Activated T-helper 1 cell treated with anti-CD3 and anti-CD28 coated beads, Interleukin-12 subunit alpha, Interleukin-12 subunit beta, Interleukin-2, Interleukin-4 antibody, amounts not matched to agents 30 ng/mL and 10 ng/mL and 1 ng/mL, durations not matched to agents 14 hours and 24 hours and 36 hours (primary cell): Measurements from ENCODE around the gene STPG3. TPM values are rescaled to one million over a fixed set of nuclear protein-coding genes. Genes with fewer than 3 reads are reported as not detected.

Source experiments
- DNase-seq: peaks from one replicate; pipeline ENCODE4 v3.0.0; 2021; ENCODE audit warnings: low spot score
- H3K27ac Mint-ChIP-seq: one replicate; pipeline ENCODE4 v1.8.0; 2021; ENCODE audit warnings: mild to moderate bottlenecking, mixed read lengths
- H3K27me3 Mint-ChIP-seq: one replicate; pipeline ENCODE4 v1.8.0; 2022; ENCODE audit warnings: mild to moderate bottlenecking, moderate library complexity, mixed read lengths; ENCODE audit not compliant: insufficient read depth
- H3K36me3 Mint-ChIP-seq: one replicate; pipeline ENCODE4 v1.8.0; 2021; ENCODE audit warnings: low read depth, mixed read lengths
- H3K4me1 Mint-ChIP-seq: one replicate; pipeline ENCODE4 v1.8.0; 2021; ENCODE audit warnings: low read depth, mixed read lengths
- H3K4me3 Mint-ChIP-seq: one replicate; pipeline ENCODE4 v1.8.0; 2021; ENCODE audit warnings: mild to moderate bottlenecking, moderate library complexity, mixed read lengths
- H3K9me3 Mint-ChIP-seq: one replicate; pipeline ENCODE4 v1.8.0; 2021; ENCODE audit warnings: mixed read lengths
- intact Hi-C: fragments of 100-400 bp; cut with micrococcal nuclease; formaldehyde crosslinking; loops from one replicate; pipeline ENCODE4 v1.15.1; 2024
- total RNA-seq: library from RNA; stranded (reverse); gene quantifications from 2 replicates; pipeline ENCODE4 v1.2.3, GENCODE V29; 2022

STPG3 gene
- total RNA-seq, 1 donor from 2014 or later, result 1.2 TPM

DNA sequence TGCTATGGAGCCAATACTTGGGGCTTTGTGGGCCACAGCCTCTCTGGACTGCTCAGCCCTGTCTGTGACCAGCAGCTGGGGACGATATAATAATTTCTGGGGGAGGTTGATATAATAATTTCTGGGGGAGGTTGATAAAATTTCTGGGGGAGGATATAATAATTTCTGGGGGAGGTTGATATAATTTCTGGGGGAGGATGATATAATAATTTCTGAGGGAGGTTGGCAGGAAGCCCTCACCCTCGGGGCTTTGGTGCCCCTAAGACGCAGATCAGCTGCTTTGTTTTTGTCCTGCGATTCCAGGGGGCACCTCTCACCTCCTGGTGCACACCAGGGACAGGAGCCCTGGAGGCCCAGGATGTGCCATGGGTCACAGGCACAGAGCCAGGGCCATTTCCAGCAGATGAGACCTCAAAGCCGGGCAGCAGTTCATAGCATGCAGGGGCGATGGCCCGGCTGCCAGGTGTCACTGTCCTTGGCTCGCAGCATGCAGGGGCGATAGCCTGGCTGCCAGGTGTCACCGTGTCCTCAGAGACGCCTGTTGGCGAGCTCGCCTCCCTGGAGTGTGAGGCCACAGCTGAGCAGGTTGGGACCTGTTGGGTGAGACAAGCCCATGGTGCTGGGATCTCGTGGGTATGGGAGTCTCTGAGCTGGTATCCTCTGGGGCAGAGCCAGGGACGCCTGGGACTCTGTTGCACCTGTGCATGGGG lies 22.7 kb downstream of the STPG3 start:
- no peak for DNase-seq
- Mint-ChIP-seq H3K9me3 (no peaks in the 10 kb centered on the region), H3K4me3 (no peak overlapping the region), H3K27ac (no peak overlapping the region), H3K36me3 (peaks cover 6% of the 10 kb centered on the region), H3K4me1 (peaks cover 15% of the 10 kb centered on the region), H3K27me3 (no peaks in the 10 kb centered on the region)
- intact Hi-C loops, result no loop called here

DNA sequence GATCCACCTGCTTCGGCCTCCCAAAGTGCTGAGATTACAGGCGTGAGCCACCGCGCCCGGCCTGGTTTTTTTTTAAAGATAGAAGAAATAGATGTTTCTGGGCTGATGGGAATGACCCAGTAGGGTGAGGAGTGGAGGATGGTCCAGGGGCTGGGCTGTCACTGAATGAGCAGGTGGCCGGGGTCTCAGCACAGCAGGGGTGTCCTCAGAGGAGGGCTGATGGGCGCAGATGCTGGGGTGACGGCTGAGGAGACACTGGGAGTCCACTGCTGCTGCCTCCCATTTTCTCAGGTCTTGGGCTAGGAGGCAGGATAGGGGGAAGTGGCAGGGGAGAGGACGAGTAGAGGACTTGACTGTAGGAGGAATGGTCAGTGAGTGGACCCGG lies 24.1 kb downstream of the STPG3 start:
- H3K4me1 Mint-ChIP-seq, result peaks cover 15% of the 10 kb centered on the region
- H3K36me3 Mint-ChIP-seq, result peaks cover 6% of the 10 kb centered on the region
- no peak for DNase-seq
- H3K27me3 Mint-ChIP-seq, result no peaks in the 10 kb centered on the region
- peak overlapping the region; percentile 59 for H3K4me3 Mint-ChIP-seq
- no peak overlapping the region for H3K27ac Mint-ChIP-seq
- intact Hi-C loops, result no loop called here
- no peaks in the 10 kb centered on the region for H3K9me3 Mint-ChIP-seq

DNA sequence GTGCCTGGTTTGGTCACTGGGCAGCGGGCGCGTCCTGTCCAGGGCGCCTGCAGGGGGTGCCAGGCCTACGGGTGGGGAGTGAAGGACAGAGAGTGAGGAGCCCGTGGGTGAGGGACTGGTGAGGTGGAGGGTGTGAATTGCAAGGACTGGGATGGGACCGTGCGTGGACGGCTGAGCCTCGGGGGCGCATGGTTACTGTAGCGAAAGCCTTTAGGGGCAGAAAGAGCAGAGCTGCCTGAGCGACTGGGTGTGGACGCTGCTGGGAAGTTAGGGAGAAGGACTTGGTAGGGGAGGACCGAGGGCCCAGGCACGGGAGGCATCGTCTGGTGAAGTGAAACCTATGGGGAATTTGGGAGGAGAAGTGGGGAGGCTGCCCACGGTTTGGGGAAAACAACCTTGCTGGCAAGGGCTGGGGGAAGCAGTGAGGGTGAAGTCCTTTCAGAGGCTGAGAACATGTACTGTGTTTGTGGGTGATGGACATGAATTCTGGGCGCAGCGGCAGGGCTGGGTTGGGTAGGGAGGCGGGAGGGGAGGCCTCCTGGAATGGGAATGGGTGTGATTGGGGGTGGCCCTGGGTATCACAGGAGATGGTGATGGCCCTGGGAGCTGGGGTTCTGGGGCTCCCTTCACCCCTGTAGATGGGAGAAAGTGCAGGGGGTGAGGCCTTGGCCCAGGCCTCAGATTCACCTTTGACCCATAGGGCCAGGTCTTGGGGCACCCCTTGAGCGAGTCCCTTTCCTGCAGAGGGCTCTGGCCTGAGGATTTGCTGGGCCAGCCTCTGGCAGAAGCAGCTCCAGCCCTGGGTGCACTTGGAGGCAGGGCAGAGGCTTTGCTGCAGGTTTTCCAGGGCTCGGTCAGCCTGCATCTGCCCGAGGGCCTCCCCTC lies 24.7 kb downstream of the STPG3 start:
- Mint-ChIP-seq H3K4me3 (peak overlapping the region; percentile 59), H3K27me3 (no peaks in the 10 kb centered on the region), H3K27ac (peak overlapping the region; percentile 67), H3K4me1 (peaks cover 15% of the 10 kb centered on the region), H3K9me3 (no peaks in the 10 kb centered on the region), H3K36me3 (peaks cover 6% of the 10 kb centered on the region)
- intact Hi-C loops, result no loop called here
- no peak for DNase-seq

DNA sequence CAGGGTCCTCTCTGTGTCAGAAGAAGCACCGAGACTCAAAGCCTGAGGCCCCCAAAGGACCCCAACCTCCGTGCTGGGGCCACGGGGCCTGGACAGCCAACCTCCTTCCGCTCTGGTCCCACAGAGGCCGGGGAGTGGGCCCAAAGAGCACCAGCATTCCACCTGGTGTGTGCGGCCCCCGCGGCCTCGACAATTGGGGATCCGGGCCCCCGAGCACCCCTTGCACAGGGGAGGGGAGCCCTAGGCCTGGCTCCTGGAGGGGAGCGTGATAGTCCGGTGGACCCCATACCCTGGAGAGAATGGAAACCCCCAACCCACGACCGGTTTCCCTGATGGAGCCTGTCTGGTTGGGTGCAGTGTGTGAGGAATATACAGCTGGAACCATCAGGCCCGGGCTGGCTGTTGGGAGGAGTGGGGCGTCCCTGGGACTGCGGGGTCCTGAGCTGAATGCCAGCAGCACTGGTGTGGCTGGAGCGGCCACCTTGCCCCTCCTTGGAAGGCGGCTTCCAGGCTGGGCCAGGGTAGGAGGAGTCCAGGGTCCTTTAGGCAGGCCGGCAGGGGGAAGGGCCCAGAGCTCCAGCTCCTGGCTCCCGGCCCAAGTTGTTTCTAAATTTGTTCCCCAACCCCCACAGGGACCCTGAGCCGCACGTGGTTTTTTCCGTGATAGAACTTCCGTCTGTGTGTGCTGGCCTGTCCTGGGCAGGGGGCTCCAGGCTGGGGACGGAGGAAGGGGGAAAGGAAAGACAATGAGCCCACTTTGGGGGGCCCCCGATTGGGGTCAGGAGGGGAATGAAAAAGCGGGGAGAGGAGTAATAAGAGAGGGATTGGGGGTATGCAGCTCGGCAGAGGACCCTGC lies 25.6 kb downstream of the STPG3 start:
- Mint-ChIP-seq H3K36me3 (peaks cover 2% of the 10 kb centered on the region), H3K4me3 (peak overlapping the region; percentile 70), H3K4me1 (peaks cover 10% of the 10 kb centered on the region), H3K9me3 (no peaks in the 10 kb centered on the region), H3K27me3 (no peaks in the 10 kb centered on the region), H3K27ac (peak overlapping the region; percentile 23)
- no peak for DNase-seq
- intact Hi-C loops, result no loop called here

GRCh38 chr9:137277329-137278041 lies 26.4 kb downstream of the STPG3 start, which contains the start of gene TOR4A:
Gene TOR4A, plus strand, starts transcription at chr9:137277726. Its CDS starts 964 bp downstream, at chr9:137278690.
- Mint-ChIP-seq H3K36me3 (peaks cover 5% of the 10 kb centered on the region), H3K27me3 (no peaks in the 10 kb centered on the region), H3K4me1 (peaks cover 11% of the 10 kb centered on the region), H3K27ac (peak within 1 kb of the TSS; percentile 79), H3K9me3 (no peaks in the 10 kb centered on the region), H3K4me3 (peak within 1 kb of the TSS; percentile 91)
- DNase-seq, result peak; percentile 34
- intact Hi-C loops, result no loop called here

DNA sequence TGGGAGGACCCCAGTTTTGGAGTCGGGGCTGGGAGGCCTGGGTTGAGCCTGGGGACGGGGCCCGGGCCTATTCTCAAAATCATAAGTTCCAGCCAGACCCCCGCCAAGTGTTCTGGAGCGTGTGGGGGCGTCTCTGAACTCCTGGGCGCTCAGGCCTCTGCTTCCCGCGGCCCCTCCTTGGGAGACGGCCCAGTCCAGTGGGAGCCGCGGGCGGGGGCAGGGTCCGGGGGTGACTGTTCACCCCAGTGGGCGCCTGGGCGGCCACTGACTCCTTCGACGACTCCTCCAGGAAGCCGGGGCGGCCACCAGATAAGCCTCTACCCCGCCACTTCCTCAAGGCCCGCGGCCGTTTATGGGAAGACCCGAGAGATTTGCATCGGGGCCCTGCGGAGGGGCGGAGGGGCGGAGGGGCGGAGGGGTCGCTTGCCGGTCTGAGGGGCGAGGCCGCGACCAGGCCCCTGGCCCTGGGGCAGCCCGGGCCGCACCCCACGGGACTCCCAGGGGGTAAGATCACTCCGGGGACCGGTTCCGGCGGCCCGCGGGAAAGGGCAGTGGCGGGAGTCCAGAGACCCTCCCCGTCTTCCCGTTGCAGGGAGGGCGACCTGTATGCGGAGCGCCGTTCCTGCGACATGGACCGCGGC lies 27.1 kb downstream of the STPG3 start:
- Mint-ChIP-seq H3K27ac (peak overlapping the region; percentile 79), H3K9me3 (no peaks in the 10 kb centered on the region), H3K36me3 (peaks cover 7% of the 10 kb centered on the region), H3K4me3 (peak overlapping the region; percentile 91), H3K4me1 (peaks cover 14% of the 10 kb centered on the region), H3K27me3 (no peaks in the 10 kb centered on the region)
- intact Hi-C loops, result no loop called here
- no peak for DNase-seq

DNA sequence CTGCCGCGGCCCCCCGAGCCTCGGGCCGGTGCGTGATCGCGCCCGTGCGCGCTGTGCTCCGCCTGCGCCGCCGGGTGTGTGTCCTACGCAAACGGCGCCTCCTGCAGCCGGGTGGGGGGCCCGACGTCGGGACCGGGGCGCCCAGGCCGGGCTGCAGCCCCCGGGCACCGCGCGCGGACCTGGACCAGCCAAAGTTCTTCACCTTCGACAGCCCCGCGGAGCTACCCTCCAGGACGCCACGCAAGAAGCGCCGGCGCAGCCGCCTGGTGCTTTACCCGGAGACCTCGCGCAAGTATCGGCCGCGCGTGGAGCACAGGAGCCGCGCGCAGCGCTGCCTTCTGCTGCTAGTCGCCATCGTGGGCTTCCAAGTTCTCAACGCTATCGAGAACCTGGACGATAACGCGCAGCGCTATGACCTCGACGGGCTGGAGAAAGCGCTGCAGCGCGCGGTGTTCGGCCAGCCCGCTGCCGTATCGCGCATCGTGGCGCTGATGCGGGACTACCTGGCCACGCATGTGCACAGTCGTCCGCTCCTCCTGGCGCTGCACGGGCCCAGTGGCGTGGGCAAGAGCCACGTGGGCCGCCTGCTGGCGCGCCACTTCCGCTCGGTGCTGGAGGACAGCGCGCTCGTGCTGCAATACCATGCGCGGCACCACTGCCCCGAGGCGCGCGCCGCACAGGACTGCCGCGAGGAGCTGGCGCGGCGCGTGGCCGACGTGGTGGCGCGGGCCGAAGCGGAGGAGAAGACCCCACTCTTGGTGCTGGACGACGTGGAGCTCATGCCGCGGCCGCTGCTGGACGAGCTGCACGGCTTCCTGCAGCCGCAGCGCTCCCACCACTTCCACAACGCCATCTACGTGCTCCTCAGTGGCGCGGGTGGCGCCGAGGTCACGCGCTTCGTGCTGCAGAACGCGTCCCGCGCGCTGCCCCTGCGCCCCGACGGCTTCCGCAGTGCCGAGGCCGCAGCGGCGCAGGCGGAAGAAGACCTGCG lies 27.9 kb downstream of the STPG3 start:
- H3K27ac Mint-ChIP-seq, result no peak overlapping the region
- intact Hi-C loops, result no loop called here
- peaks cover 14% of the 10 kb centered on the region for H3K4me1 Mint-ChIP-seq
- DNase-seq, result no peak
- peaks cover 7% of the 10 kb centered on the region for H3K36me3 Mint-ChIP-seq
- H3K27me3 Mint-ChIP-seq, result no peaks in the 10 kb centered on the region
- no peaks in the 10 kb centered on the region for H3K9me3 Mint-ChIP-seq
- no peak overlapping the region for H3K4me3 Mint-ChIP-seq

DNA sequence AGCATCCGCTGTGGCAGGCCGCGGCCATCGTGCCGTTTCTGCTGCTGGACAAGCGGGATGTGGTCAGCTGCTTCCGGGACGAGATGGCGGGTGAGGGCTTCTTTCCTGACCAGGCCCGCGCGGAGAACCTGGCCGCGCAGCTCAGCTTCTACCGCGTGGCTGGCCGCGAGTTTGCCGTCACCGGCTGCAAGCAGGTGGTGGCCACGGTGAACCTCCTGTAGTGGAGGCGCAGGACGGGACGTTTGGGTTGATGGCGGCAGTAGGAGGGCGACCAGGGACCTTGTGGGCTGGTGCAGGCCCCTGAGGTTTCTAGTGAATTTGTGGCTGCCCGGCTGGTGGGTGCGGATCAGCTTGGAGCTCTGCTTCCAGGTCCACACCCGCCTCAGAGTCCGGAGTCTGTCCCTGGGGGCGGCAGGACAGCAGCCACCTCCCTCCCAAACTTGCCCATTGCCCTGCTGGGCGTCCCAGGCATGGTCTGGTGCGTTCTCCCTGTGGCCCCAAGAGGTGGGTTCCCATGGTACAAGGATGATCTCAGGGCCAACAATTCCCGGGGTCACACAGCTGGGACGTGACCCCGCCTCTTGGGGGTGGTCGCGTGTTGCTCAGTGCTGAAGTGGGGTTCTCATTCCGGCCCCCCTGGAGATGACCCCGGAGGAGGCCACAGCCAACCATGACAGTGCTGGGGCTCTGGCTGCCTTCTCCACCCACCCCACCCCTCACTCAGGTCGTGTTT lies 28.8 kb downstream of the STPG3 start:
- Mint-ChIP-seq H3K36me3 (peaks cover 7% of the 10 kb centered on the region), H3K4me3 (no peak overlapping the region)

GRCh38 chr9:137280474-137281344 lies 29.6 kb downstream of the STPG3 start:
- no peak overlapping the region for H3K27ac Mint-ChIP-seq

More for the DNA sequence above, 28.8 kb downstream of the STPG3 start:
- no peaks in the 10 kb centered on the region for H3K9me3 Mint-ChIP-seq
- no peaks in the 10 kb centered on the region for H3K27me3 Mint-ChIP-seq
- peaks cover 14% of the 10 kb centered on the region for H3K4me1 Mint-ChIP-seq
- DNase-seq, result no peak
- intact Hi-C loops, result no loop called here
- H3K27ac Mint-ChIP-seq, result no peak overlapping the region

More at GRCh38 chr9:137280474-137281344, 29.6 kb downstream of the STPG3 start:
- intact Hi-C loops, result no loop called here
- H3K4me1 Mint-ChIP-seq, result peaks cover 11% of the 10 kb centered on the region
- DNase-seq, result no peak
- no peaks in the 10 kb centered on the region for H3K9me3 Mint-ChIP-seq
- no peak overlapping the region for H3K4me3 Mint-ChIP-seq
- peaks cover 6% of the 10 kb centered on the region for H3K36me3 Mint-ChIP-seq
- H3K27me3 Mint-ChIP-seq, result no peaks in the 10 kb centered on the region
